Stimulated activated CD4-positive, alpha-beta T cell treated with anti-CD3 and anti-CD28 coated beads, TNF-alpha, amount 100 ng/mL, for 4 hours (primary cell): ENCODE measurements around the gene SLC48A1.
A peak's percentile ranks its signal among the peaks of the same experiment; 100 is the strongest.

Experiments
- DNase-seq, 3 experiments: peaks; one replicate each; pipeline ENCODE4 v3.0.0-alpha.2; 2020; ENCODE audit warnings: low read depth in 3 of 3

Gene SLC48A1

GRCh38 chr12:47777151-47777550, 4.1 kb downstream of the SLC48A1 start:
- no peak for DNase-seq

GRCh38 chr12:47777741-47778558, 4.9 kb downstream of the SLC48A1 start:
- no peak for DNase-seq

GRCh38 chr12:47778881-47779280, 5.8 kb downstream of the SLC48A1 start:
- DNase-seq, result no peak

- peak; percentile 85 to 92 (median 87) for DNase-seq
These were observed 6.4 kb downstream of the SLC48A1 start for GRCh38 chr12:47779301-47779942.

- no peak for DNase-seq
These were observed 7.0 kb downstream of the SLC48A1 start for GRCh38 chr12:47779943-47780504.

- no peak for DNase-seq
These were observed 8.7 kb downstream of the SLC48A1 start for GRCh38 chr12:47781479-47782371.

GRCh38 chr12:47782372-47782770, 9.3 kb downstream of the SLC48A1 start:
- no peak for DNase-seq

GRCh38 chr12:47783024-47783755, 10.2 kb downstream of the SLC48A1 start:
- DNase-seq, result no peak

- no peak for DNase-seq
These were observed 11.1 kb downstream of the SLC48A1 start for GRCh38 chr12:47783821-47784819.

- no peak for DNase-seq
These were observed 12.2 kb downstream of the SLC48A1 start for GRCh38 chr12:47785036-47785886.

- no peak for DNase-seq
These were observed 13.0 kb downstream of the SLC48A1 start for GRCh38 chr12:47785887-47786661.

GRCh38 chr12:47786662-47787280, 13.7 kb downstream of the SLC48A1 start:
- DNase-seq, result no peak

GRCh38 chr12:47787596-47788319, 14.7 kb downstream of the SLC48A1 start:
- DNase-seq, result no peak

- DNase-seq, result no peak
These were observed 16.1 kb downstream of the SLC48A1 start for GRCh38 chr12:47789141-47789540.

GRCh38 chr12:47789712-47790489, 16.9 kb downstream of the SLC48A1 start:
- no peak for DNase-seq

- no peak for DNase-seq
These were observed 17.8 kb downstream of the SLC48A1 start for GRCh38 chr12:47790676-47791350.
